GM12892 (cell line): ENCODE results near the gene ARMC2.

Experiments
- POLR2A ChIP-seq: IDR thresholded peaks from 2 replicates; pipeline ENCODE4 v1.6.1; 2011; ENCODE audit warnings: low read depth, low read length, control low read depth
- POLR2AphosphoS5 ChIP-seq: IDR thresholded peaks from 2 replicates; pipeline ENCODE4 v1.6.1; 2011; ENCODE audit warnings: low read depth, low read length, control low read depth
- TAF1 ChIP-seq: IDR thresholded peaks from 2 replicates; pipeline ENCODE4 v1.6.1; 2011; ENCODE audit warnings: low read depth, mild to moderate bottlenecking, control low read depth, low read length, borderline replicate concordance

- TF ChIP-seq POLR2AphosphoS5, result no peak
- TF ChIP-seq POLR2A, result no peak
- TF ChIP-seq TAF1, result no peak
Observed at GRCh38 chr6:108848116-108848868, at the start of gene ARMC2.
